ENCODE results near the gene MROH2A. TPM values are rescaled to one million over a fixed set of nuclear protein-coding genes. Genes with fewer than 3 reads are reported as not detected.

MROH2A gene
- total RNA-seq, 1 donor from 2014 or later = not detected

- Mint-ChIP-seq H3K4me1 (ENCODE audit: low read depth) (peaks cover 24% of the 10 kb centered on the region), H3K9me3 (ENCODE audit: low read depth) (no peaks in the 10 kb centered on the region), H3K27me3 (ENCODE audit: low read depth) (peaks cover 6% of the 10 kb centered on the region), H3K27ac (ENCODE audit: unreplicated experiment) (peak overlapping the region; percentile 49), H3K36me3 (ENCODE audit: low read depth) (peaks cover 1% of the 10 kb centered on the region), H3K4me3 (ENCODE audit: unreplicated experiment) (no peak overlapping the region)
- DNase-seq (ENCODE audit: low spot score) = no peak
- TF ChIP-seq CTCF (IDR thresholded peaks at IDR 0.05) = no peak
Measured at GRCh38 chr2:233817995-233818638, 40.0 kb downstream of the MROH2A start.

- Mint-ChIP-seq H3K27me3 (ENCODE audit: low read depth) (peaks cover 6% of the 10 kb centered on the region), H3K4me3 (ENCODE audit: unreplicated experiment) (no peak overlapping the region), H3K4me1 (ENCODE audit: low read depth) (peaks cover 24% of the 10 kb centered on the region), H3K27ac (ENCODE audit: unreplicated experiment) (no peak overlapping the region), H3K9me3 (ENCODE audit: low read depth) (no peaks in the 10 kb centered on the region), H3K36me3 (ENCODE audit: low read depth) (peaks cover 1% of the 10 kb centered on the region)
- no peak for DNase-seq (ENCODE audit: low spot score)
- no peak for TF ChIP-seq CTCF (IDR thresholded peaks at IDR 0.05)
Measured at GRCh38 chr2:233818639-233819621, 40.8 kb downstream of the MROH2A start.

GRCh38 chr2:233819884-233820773 lies 42.0 kb downstream of the MROH2A start:
- TF ChIP-seq CTCF (IDR thresholded peaks at IDR 0.05) = no peak
- no peaks in the 10 kb centered on the region for H3K9me3 Mint-ChIP-seq (ENCODE audit: low read depth)
- H3K4me3 Mint-ChIP-seq (ENCODE audit: unreplicated experiment) = no peak overlapping the region
- no peak overlapping the region for H3K27ac Mint-ChIP-seq (ENCODE audit: unreplicated experiment)
- H3K36me3 Mint-ChIP-seq (ENCODE audit: low read depth) = peaks cover 1% of the 10 kb centered on the region
- peak; percentile 82 for DNase-seq (ENCODE audit: low spot score)
- peaks cover 24% of the 10 kb centered on the region for H3K4me1 Mint-ChIP-seq (ENCODE audit: low read depth)
- H3K27me3 Mint-ChIP-seq (ENCODE audit: low read depth) = peaks cover 6% of the 10 kb centered on the region

GRCh38 chr2:233820774-233821105 lies 42.6 kb downstream of the MROH2A start:
- peaks cover 22% of the 10 kb centered on the region for H3K4me1 Mint-ChIP-seq (ENCODE audit: low read depth)
- H3K27me3 Mint-ChIP-seq (ENCODE audit: low read depth) = peaks cover 6% of the 10 kb centered on the region
- no peak overlapping the region for H3K27ac Mint-ChIP-seq (ENCODE audit: unreplicated experiment)
- peak; percentile 50 for DNase-seq (ENCODE audit: low spot score)
- no peak overlapping the region for H3K4me3 Mint-ChIP-seq (ENCODE audit: unreplicated experiment)
- no peaks in the 10 kb centered on the region for H3K9me3 Mint-ChIP-seq (ENCODE audit: low read depth)
- peaks cover 1% of the 10 kb centered on the region for H3K36me3 Mint-ChIP-seq (ENCODE audit: low read depth)
- no peak for TF ChIP-seq CTCF (IDR thresholded peaks at IDR 0.05)

GRCh38 chr2:233821196-233821595 lies 43.1 kb downstream of the MROH2A start:
- peak; percentile 25 for DNase-seq (ENCODE audit: low spot score)
- Mint-ChIP-seq H3K36me3 (ENCODE audit: low read depth) (peaks cover 1% of the 10 kb centered on the region), H3K27me3 (ENCODE audit: low read depth) (peaks cover 6% of the 10 kb centered on the region), H3K4me3 (ENCODE audit: unreplicated experiment) (no peak overlapping the region), H3K9me3 (ENCODE audit: low read depth) (peaks cover 1% of the 10 kb centered on the region), H3K4me1 (ENCODE audit: low read depth) (peaks cover 17% of the 10 kb centered on the region), H3K27ac (ENCODE audit: unreplicated experiment) (no peak overlapping the region)
- no peak for TF ChIP-seq CTCF (IDR thresholded peaks at IDR 0.05)
